ENCODE measurements around the gene MRGPRG. TPM values are rescaled to one million over a fixed set of nuclear protein-coding genes. Genes with fewer than 3 reads are reported as not detected.

The MRGPRG gene
- polyA plus RNA-seq, 2 of the 4 experiments (the other 2 are of a cell fraction) = not detected

DNA sequence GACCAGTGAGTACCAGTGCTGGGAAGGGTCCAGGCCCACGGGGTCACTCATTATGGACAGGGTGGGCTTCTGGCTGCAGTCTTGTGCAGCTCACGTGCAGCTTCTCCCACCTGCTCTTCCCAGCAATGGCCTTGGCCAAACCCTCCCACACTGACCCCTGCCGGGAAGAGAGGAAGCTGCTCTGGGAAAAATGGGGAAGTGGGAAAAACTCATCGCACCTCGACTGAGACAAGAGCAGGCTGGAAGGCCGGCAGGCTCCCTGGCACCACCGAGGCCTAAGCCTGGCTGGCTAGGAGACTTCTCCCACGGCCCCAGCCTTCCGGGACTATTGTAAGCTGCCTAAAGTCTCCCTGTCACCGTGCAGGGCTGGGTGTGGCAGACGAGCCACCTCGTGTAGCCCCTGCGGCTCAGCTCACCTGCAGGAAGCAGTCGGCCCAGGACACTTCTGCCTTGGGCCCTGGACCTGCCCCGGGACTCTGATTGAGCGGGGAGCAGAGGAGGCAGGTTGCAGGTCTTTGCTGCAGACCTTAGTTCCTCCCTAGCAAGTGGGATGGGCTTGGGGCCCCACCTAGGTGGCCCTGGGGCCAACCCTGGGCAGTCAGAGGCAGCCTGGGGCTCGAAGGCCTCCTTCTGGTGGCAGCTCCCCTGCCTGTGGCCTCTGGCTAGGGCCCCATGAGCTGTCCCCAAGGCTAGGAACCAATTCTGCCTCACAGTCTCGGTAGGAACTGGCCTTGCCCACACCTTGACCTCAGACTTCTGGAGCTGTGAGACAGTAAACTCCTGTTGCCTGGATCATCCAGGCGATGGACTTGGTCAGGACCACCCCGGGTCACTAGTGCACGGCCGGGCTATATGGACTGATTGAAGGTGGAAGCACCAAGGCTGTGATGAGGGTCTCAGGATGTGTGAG is 23.1 kb downstream of the MRGPRG start:
- TF ChIP-seq ELK1 (IDR thresholded peaks at IDR 0.05; ENCODE audit: low read depth, low read length) (no peak), RAD21 (conservative IDR thresholded peaks at IDR 0.05 in 1 of 2, IDR thresholded peaks at IDR 0.05 in 1 of 2) (peak in 1 of 2 experiments; percentile 31; a peak in 2 of 5 replicates)
- H3K4me1 ChIP-seq = no peaks in the 10 kb centered on the region
- no peaks in the 10 kb centered on the region for H3K9me3 ChIP-seq
- ChIA-PET POLR2A (no interaction called here), CTCF (interaction anchor here (0.6 to 1.5 kb wide), 6 partner anchors 8 to 55 kb away, joined by 3 to 5 read pairs (median 4); no protein-coding TSS in a partner anchor)
- peak in 1 of 2 experiments; percentile 66; a peak in 3 of 6 replicates for ATAC-seq
- 61% methylated on average over 14 of the region's 22 CpGs for WGBS (ENCODE audit: missing lambda C conversion rate)
- H3K27ac ChIP-seq = no peak overlapping the region
- no peak overlapping the region for H3K4me2 ChIP-seq
- FAIRE-seq = no peak
- no peak overlapping the region for H3K4me3 ChIP-seq
- DNase-seq (ENCODE audit: low read depth in 1 of 2, low spot score in 1 of 2) = no peak

- no peak for ATAC-seq
- POLR2A ChIA-PET = no interaction called here
- FAIRE-seq = no peak
- Histone ChIP-seq H3K27ac (no peak overlapping the region), H3K4me1 (no peaks in the 10 kb centered on the region), H3K9me3 (no peaks in the 10 kb centered on the region), H3K4me3 (no peak overlapping the region), H3K4me2 (no peak overlapping the region)
- CTCF ChIA-PET = interaction anchor here (0.9 to 1.2 kb wide), 2 partner anchors 21 to 157 kb away, joined by 3 read pairs; no protein-coding TSS in a partner anchor
- DNase-seq (ENCODE audit: low read depth in 1 of 2, low spot score in 1 of 2) = no peak
- no peak for TF ChIP-seq TP53 (CRISPR knock-in tag; IDR thresholded peaks at IDR 0.05)
- TF ChIP-seq FOXS1 (CRISPR knock-in tag; IDR thresholded peaks at IDR 0.05) = no peak
- TF ChIP-seq HDAC2 (IDR thresholded peaks at IDR 0.05) = no peak
- no peak for TF ChIP-seq MAFK (IDR thresholded peaks at IDR 0.05; ENCODE audit: partially characterized antibody)
- no peak for TF ChIP-seq RCOR1 (IDR thresholded peaks at IDR 0.05; ENCODE audit: low read depth, low read length)
- no peak for TF ChIP-seq ESRRA (IDR thresholded peaks at IDR 0.05; ENCODE audit: borderline replicate concordance, low read length)
- TF ChIP-seq NFE2L2 (conservative IDR thresholded peaks at IDR 0.05; ENCODE audit: low read length) = no peak
- TF ChIP-seq RARB (CRISPR knock-in tag; IDR thresholded peaks at IDR 0.05) = no peak
- no peak for TF ChIP-seq JUNB (IDR thresholded peaks at IDR 0.05)
- no peak for TF ChIP-seq CHD2 (IDR thresholded peaks at IDR 0.05; ENCODE audit: low read length, partially characterized antibody)
- TF ChIP-seq BCL3 (IDR thresholded peaks at IDR 0.05) = no peak
- TF ChIP-seq SREBF2 (IDR thresholded peaks at IDR 0.05) = no peak
- TF ChIP-seq CHD4 (IDR thresholded peaks at IDR 0.05; ENCODE audit: borderline replicate concordance) = no peak
- no peak for TF ChIP-seq ZSCAN20 (CRISPR knock-in tag; IDR thresholded peaks at IDR 0.05)
- TF ChIP-seq MAZ (IDR thresholded peaks at IDR 0.05; ENCODE audit: borderline replicate concordance, low read depth, low read length) = no peak
- TF ChIP-seq TFCP2L1 (CRISPR knock-in tag; IDR thresholded peaks at IDR 0.05) = no peak
- no peak for TF ChIP-seq POLR2A (IDR thresholded peaks at IDR 0.05; ENCODE audit: low read length)
- WGBS (ENCODE audit: missing lambda C conversion rate) = 66% methylated on average over 8 of the region's 12 CpGs
Measured at GRCh38 chr11:3194016-3194816, 24.4 kb downstream of the MRGPRG start.

DNA sequence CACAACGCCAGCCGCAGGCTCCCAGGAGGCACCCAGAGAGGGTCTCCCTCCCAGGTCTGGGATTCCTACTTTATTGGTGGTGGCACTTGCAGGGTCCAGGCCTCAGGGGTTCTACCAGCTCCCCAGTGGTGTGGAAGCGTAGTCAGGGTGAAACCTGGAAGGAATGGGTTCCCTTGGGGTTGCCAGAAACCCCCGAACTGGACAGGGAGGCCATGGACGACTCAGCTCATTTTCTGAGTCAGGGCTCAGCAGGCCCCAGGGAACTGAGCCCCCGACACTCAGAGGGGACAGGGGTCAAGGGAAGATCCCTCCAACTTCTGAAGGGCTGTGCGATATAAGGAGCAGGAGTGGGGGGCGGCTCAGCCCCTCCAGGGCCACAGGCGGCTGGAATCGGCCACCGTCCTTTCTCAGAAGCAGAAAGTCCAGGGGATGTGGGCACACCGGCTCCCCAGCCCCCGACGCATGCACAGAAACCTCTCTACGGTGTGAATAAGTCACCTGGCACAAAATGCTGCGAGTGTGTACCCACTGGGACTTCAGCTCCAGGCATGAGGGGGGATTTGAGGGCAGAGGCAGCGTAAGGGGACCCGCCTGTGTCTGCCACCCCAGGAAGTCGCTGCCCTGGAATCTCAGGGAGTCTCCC is 25.1 kb downstream of the MRGPRG start:
- Histone ChIP-seq H3K4me1 (no peaks in the 10 kb centered on the region), H3K4me3 (no peak overlapping the region), H3K9me3 (no peaks in the 10 kb centered on the region), H3K4me2 (no peak overlapping the region), H3K27ac (no peak overlapping the region)
- 71% methylated on average over 15 of the region's 19 CpGs for WGBS (ENCODE audit: missing lambda C conversion rate)
- FAIRE-seq (no peak), ATAC-seq (no peak), DNase-seq (ENCODE audit: low read depth in 1 of 2, low spot score in 1 of 2) (no peak)
- TF ChIP-seq JUNB (IDR thresholded peaks at IDR 0.05) (no peak), HOXA7 (CRISPR knock-in tag; IDR thresholded peaks at IDR 0.05) (no peak), FOXS1 (CRISPR knock-in tag; IDR thresholded peaks at IDR 0.05) (no peak), KDM5A (IDR thresholded peaks at IDR 0.05) (no peak), HDAC2 (IDR thresholded peaks at IDR 0.05) (no peak), MYC (IDR thresholded peaks at IDR 0.05; ENCODE audit: borderline replicate concordance, low read length) (no peak), NR3C1 (IDR thresholded peaks at IDR 0.05) (no peak), PHF8 (IDR thresholded peaks at IDR 0.05; ENCODE audit: borderline replicate concordance, low read depth) (no peak), FOSB (CRISPR knock-in tag; IDR thresholded peaks at IDR 0.05) (no peak), SMC3 (IDR thresholded peaks at IDR 0.05) (no peak), GATA3 (IDR thresholded peaks at IDR 0.05; ENCODE audit: borderline replicate concordance) (no peak), KDM1A (IDR thresholded peaks at IDR 0.05; ENCODE audit: low read depth) (no peak)
- TF ChIP-seq, protein P1, sequence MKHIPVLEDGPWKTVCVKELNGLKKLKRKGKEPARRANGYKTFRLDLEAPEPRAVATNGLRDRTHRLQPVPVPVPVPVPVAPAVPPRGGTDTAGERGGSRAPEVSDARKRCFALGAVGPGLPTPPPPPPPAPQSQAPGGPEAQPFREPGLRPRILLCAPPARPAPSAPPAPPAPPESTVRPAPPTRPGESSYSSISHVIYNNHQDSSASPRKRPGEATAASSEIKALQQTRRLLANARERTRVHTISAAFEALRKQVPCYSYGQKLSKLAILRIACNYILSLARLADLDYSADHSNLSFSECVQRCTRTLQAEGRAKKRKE (CRISPR knock-in tag; IDR thresholded peaks at IDR 0.05; ENCODE audit: low read depth) = no peak
- ChIA-PET POLR2A (no interaction called here), CTCF (interaction anchor here (0.9 kb wide), 1 partner anchor 157 kb away, joined by 3 read pairs; no protein-coding TSS in a partner anchor)
